Measurements from ENCODE around the gene SFT2D1.
A peak's percentile ranks its signal among the peaks of the same experiment; 100 is the strongest.

Gene SFT2D1

GRCh38 chr6:166335378-166336302 lies 6.7 kb downstream of the SFT2D1 start:
- in situ Hi-C loops (cut with MboI; ENCODE audit: low pct_unique_long_range_greater_than_20kb, low sequenced_read_pairs, unreplicated experiment): no loop called here
- no peak for DNase-seq (ENCODE audit: low spot score)
- TF ChIP-seq, protein P1, sequence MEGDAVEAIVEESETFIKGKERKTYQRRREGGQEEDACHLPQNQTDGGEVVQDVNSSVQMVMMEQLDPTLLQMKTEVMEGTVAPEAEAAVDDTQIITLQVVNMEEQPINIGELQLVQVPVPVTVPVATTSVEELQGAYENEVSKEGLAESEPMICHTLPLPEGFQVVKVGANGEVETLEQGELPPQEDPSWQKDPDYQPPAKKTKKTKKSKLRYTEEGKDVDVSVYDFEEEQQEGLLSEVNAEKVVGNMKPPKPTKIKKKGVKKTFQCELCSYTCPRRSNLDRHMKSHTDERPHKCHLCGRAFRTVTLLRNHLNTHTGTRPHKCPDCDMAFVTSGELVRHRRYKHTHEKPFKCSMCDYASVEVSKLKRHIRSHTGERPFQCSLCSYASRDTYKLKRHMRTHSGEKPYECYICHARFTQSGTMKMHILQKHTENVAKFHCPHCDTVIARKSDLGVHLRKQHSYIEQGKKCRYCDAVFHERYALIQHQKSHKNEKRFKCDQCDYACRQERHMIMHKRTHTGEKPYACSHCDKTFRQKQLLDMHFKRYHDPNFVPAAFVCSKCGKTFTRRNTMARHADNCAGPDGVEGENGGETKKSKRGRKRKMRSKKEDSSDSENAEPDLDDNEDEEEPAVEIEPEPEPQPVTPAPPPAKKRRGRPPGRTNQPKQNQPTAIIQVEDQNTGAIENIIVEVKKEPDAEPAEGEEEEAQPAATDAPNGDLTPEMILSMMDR (IDR thresholded peaks at IDR 0.05; ENCODE audit: extremely low read depth, insufficient read depth, missing control alignments): no peak

GRCh38 chr6:166334878-166335277 lies 7.5 kb downstream of the SFT2D1 start:
- in situ Hi-C loops (cut with MboI; ENCODE audit: low pct_unique_long_range_greater_than_20kb, low sequenced_read_pairs, unreplicated experiment): no loop called here
- TF ChIP-seq, protein P1 (IDR thresholded peaks at IDR 0.05; ENCODE audit: extremely low read depth, insufficient read depth, missing control alignments): no peak
- DNase-seq (ENCODE audit: low spot score): no peak

- TF ChIP-seq, protein P1 (IDR thresholded peaks at IDR 0.05; ENCODE audit: extremely low read depth, insufficient read depth, missing control alignments): no peak
- in situ Hi-C loops (cut with MboI; ENCODE audit: low pct_unique_long_range_greater_than_20kb, low sequenced_read_pairs, unreplicated experiment): no loop called here
- DNase-seq (ENCODE audit: low spot score): peak; percentile 75
These were observed 9.0 kb downstream of the SFT2D1 start for GRCh38 chr6:166333172-166333995.

DNA sequence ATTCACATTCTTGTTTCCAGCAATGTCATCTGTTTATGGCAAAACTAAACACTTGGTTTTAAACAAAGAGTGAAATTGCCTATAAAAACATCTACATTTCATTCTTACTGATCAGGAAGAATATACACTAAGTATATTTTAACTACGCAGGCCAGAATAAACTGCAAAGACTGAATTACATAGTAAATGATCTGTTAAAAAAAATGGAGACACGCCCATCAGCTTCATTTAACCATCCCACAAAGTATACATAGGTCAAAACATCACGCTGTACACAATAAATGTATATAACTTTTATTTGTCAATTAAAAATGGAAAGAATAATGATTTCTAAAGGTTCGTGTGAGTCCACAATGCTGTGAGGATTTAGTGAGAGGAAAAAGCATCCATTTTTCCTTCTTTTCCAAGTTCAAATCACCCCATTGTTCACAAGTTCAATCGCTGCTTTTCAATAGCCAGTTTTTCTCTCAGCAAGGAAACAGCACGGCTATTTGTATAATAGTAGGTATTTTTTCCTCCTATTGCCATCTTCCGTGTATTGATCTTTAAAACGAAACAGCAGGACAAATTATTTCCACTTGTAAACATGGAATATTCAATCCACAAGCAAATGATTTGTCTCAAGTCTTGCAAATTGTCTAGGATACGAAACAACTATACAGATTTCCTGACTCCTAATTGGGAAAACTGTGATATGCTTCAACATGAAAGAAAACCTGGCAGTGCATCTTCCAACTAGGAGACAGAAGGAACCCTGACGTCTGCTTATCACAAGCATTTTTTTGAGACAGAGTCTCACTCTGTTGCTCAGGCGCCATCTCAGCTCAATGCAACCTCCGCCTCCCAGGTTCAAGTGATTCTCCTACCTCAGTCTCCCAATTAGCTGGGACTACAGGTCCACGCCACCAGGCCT lies 10.6 kb downstream of the SFT2D1 start:
- in situ Hi-C loops (cut with MboI; ENCODE audit: low pct_unique_long_range_greater_than_20kb, low sequenced_read_pairs, unreplicated experiment): no loop called here
- TF ChIP-seq, protein P1 (IDR thresholded peaks at IDR 0.05; ENCODE audit: extremely low read depth, insufficient read depth, missing control alignments): no peak

GRCh38 chr6:166330612-166331011 lies 11.7 kb downstream of the SFT2D1 start:
- no peak for DNase-seq (ENCODE audit: low spot score)
- in situ Hi-C loops (cut with MboI; ENCODE audit: low pct_unique_long_range_greater_than_20kb, low sequenced_read_pairs, unreplicated experiment): no loop called here
- TF ChIP-seq, protein P1 (IDR thresholded peaks at IDR 0.05; ENCODE audit: extremely low read depth, insufficient read depth, missing control alignments): no peak

More for the DNA sequence above, 10.6 kb downstream of the SFT2D1 start:
- no peak for DNase-seq (ENCODE audit: low spot score)

All from GM13977 (cell line).